NCI-H1930 (cell line): ENCODE data around the gene HSBP1L1.

ENCODE experiments used
- DNase-seq, 2 experiments: peaks; one replicate each; lab custom pipeline; 2025; lab: John Stamatoyannopoulos, UW

HSBP1L1 gene

GRCh38 chr18:79961527-79962291, 2.7 kb upstream of the HSBP1L1 start:
- DNase-seq, result no peak

GRCh38 chr18:79962311-79962710, 2.1 kb upstream of the HSBP1L1 start:
- DNase-seq, result no peak

DNA sequence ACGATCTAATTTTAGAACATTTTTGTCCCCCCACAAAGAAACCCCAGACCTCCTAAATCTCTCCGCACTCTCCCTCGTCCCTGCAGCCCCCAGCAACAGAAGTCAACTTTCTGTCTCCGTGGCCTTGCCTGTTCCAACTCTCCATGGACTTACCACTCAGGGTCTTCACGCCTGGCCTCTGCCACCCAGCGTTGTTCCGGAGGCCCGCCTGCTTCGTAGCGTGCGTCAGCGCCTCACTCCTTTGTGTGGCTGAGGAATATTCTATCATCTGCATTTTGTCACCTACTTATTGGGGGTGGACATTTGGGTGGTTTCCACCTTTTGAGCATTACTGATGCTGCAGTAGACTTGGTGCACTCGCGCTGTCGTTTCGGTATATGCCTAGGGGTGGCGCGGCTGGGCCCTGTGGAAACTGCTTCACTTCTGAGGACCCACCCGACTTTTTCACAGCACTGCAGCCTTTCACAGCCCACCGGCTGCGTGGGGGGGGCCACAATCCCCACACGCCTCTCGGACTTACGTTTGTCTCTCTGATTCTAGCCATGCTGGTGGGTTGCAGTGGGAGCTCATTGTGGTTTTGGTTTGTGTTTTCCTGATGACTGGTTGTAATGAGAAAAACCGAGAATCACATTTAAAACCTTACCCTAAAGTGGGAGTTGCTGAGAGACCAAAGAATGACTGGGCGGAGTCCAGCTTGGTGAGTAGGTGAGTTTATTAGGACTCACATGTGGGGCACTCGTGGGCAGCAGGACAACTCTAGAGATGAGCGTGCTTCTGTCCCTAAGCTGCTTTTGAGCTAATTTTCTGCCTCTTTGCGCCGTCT, 1.4 kb upstream of the HSBP1L1 start:
- no peak for DNase-seq

DNA sequence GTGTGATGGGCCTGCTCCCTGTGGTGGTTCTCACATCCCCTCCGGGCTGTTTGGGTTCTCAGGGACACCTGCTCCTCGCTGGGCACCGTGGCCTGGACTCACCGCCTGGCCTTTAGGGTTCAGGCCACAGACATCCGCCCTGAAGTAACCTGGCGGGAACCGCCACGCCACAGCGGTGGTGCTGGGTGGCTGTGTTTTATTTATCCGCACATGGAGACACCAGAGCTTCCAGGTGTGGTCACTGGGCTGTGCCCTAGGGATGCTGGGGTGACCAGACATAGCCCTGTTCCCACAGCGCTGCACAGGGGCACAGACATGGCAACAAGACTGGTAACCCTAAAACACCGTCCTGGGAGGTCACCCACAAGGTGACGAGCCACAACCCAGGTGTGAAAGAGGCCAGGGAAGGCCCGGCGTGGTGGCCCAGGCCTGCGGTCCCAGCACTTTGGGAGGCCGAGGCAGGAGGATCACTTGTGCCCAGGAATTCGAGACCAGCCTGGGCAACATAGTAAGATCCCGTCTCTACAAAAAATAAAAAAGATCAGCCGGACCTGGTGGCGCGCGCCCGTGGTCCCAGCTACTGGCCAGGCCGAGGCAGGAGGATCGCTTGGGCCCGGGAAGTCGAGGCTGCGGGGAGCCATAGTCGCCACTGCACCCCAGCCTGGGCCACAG, 649 bp upstream of the HSBP1L1 start:
- no peak for DNase-seq

DNA sequence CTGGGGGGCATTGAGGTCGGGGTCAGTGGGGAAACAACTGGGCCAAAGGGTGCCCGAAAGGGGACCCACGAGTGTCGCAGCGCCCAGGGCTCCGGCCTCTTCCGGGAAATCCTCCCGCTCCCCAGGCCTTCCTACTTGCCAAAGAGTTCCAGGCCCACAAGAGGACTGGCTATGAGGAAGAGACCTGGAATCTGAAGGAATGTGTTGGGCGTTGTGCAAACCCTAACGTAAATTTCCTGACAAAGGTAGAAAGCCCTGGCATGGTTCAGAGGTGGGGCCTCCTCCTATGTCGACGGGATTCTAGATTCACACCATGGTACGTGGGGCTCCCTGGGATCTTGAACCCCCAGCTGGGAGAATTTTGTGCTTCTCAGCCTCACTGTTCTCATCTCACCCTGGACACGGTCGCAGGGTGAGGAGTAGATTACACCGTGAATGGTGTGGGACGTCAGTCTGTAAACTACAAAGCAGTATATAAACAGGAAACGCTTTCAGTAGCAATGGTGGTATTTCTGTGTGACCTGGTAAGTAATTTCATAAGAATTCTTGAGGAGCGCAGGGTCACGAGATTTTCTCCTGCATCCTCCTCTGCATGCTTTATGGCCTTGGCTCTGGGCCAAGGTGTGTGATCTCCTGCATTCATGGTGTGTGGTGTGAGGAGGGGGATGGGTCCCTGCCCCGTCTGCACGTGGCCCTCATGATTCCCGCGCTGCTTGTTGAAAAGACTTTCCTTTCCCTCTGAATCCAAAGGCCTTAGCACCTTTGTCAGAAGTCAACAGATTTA, 868 bp downstream of the HSBP1L1 start:
- peak; percentile 9 to 23 for DNase-seq

GRCh38 chr18:79970419-79971133, 6.1 kb downstream of the HSBP1L1 start:
- DNase-seq, result no peak

- no peak for DNase-seq
These were observed 6.9 kb downstream of the HSBP1L1 start for GRCh38 chr18:79971211-79971952.

DNA sequence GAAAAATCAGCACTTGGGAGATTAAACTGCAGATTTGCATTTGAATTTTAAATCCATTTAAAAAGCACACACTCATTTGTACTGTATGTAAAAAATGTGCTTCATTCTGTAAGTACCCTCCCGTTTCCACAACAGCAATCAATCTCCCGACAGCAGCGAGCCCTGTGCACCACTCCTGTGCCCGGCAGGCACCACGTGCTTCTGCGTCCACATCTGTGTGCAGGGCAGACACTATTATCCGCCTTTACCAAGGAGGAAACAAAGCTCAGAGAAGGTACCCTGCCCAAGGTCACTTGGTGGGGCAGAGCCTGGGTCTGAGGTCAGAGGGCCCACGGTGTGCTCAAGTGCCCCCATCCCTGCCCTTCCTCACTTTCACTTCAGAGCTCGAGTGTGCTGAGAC, 7.5 kb downstream of the HSBP1L1 start:
- DNase-seq, result no peak

DNA sequence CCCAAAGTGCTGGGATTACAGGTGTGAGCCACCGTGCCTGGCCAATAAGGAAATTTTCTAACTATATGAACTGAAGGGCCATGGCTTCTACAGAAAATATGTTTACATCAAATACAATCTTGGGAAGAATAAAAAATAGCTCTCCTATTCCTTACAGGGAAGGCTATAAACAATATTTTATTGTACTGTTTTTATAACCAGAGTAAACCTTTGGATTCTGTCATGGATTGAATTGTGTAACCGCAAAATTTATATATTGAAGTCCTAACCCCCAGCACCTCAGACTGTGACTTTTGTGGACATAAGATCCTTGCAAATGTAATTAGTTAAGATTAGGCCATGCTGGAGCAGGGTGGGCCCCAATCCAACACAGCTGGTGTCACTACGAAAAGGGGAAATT, 8.3 kb downstream of the HSBP1L1 start:
- no peak for DNase-seq

GRCh38 chr18:79973517-79973916, 9.1 kb downstream of the HSBP1L1 start:
- DNase-seq, result no peak

GRCh38 chr18:79974025-79974654, 9.7 kb downstream of the HSBP1L1 start:
- no peak for DNase-seq

- DNase-seq, result no peak
These were observed 10.6 kb downstream of the HSBP1L1 start for GRCh38 chr18:79975043-79975442.

DNA sequence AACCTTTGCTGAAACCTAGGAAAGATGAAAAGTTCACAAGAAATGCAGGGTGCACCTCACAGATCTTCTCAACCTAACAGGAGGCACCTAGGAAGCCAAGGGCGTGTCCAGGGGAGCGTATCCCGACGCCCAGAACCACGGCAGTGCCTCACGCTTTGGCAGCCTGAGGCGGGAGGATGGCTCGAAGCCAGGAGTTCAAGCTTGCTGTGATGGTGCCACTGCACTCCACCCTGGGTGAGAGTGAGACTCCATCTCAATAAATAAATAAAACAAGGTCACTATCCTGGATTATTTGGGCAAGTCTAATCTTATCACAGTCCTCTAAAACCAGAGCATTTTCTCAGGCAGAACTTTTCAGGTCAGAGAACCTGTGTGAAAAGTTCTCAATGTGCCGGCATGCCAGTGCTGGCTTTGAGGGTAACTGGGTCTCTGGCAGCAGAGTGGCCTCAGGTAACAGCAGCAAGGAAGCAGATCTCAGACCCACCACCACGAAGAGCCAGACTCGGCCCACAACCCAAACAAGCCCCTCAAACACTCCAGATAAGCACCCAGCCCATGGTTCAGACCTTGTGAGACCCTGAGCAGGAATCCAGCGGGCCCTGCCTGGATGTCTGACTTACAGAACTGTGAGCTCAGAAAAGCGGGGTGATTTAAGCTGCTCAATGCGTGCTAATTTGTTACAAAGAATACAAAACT, 11.7 kb downstream of the HSBP1L1 start:
- no peak for DNase-seq

DNA sequence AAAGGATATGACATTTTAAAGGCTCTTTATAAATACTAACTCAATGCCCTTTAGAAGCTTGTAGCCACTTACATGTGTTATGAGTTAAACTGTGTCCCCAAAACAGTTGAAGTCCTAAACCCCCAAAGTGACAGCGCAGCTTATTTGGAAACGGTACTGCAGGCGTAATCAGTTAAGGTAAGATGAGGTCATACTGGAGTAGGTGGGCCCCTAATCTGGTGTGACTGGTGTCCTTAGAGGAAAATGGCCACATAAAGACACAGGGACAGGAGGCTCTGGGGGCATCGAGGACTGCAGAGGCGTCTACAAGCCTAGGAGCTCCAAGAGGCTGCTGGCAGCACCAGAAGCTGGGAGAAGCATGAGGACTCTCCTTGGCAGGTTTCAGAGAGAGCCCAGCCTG, 15.4 kb downstream of the HSBP1L1 start:
- DNase-seq, result no peak

GRCh38 chr18:79980585-79980984, 16.1 kb downstream of the HSBP1L1 start:
- DNase-seq, result no peak

- DNase-seq, result no peak
These were observed 18.3 kb downstream of the HSBP1L1 start for GRCh38 chr18:79982736-79983135.

DNA sequence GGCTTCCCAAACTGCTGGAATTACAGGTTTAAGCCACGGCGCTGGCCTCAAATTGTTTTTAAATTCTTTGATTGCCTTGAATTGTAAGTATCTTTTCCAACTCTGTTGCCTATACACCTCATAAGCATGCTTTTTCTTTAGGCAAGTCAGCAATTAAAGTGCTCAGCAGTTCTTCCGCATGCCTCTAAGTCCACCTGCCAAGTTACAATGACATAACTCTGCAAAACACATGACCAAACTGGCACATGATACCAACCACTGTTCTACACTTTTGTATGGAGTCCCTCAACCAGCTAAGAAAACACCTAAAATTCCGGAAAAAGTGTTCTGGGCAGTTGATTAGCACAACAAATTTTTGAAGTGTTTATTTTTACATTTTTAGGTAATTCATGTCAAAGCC, 18.8 kb downstream of the HSBP1L1 start:
- no peak for DNase-seq

DNA sequence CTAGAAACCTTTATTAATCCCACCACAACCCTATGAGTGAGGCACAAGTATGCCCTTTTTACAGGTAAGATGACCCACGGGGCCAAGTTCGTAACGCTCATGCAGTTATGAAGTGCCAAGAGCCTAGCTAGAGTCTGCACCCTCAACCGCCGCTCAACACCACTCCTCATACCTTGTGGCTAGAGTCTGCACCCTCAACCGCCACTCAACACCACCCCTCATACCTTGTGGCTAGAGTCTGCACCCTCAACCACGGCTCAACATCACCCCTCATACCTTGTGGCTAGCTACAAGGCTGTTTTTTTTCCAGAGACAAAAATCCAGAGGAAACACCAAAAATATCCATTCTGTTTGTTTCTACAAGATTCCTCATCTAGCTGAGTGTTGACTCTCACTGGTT, 19.4 kb downstream of the HSBP1L1 start:
- DNase-seq, result no peak

GRCh38 chr18:79985172-79985571, 20.7 kb downstream of the HSBP1L1 start:
- DNase-seq, result no peak

DNA sequence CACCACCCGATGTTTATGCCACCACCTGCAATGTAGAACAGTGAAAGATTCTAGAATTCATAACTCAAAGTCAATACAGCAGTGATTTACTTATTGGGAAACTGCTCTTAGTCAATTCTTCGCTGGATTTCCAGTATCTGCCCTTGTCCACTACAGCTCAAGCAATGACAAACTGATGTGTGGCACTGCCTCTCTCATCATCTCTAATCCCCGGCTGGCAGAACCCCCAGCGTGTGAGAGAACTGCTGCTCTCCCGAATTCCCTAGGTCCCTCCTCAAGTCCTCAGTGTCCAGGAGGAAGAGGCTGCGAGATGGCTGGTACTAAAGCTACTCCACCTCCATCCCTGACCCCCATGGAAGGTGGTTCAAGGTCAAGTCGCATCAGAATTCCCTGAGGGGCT, 22.3 kb downstream of the HSBP1L1 start:
- DNase-seq, result no peak
